Measurements from ENCODE around the gene WFIKKN1.

WFIKKN1 gene

DNA sequence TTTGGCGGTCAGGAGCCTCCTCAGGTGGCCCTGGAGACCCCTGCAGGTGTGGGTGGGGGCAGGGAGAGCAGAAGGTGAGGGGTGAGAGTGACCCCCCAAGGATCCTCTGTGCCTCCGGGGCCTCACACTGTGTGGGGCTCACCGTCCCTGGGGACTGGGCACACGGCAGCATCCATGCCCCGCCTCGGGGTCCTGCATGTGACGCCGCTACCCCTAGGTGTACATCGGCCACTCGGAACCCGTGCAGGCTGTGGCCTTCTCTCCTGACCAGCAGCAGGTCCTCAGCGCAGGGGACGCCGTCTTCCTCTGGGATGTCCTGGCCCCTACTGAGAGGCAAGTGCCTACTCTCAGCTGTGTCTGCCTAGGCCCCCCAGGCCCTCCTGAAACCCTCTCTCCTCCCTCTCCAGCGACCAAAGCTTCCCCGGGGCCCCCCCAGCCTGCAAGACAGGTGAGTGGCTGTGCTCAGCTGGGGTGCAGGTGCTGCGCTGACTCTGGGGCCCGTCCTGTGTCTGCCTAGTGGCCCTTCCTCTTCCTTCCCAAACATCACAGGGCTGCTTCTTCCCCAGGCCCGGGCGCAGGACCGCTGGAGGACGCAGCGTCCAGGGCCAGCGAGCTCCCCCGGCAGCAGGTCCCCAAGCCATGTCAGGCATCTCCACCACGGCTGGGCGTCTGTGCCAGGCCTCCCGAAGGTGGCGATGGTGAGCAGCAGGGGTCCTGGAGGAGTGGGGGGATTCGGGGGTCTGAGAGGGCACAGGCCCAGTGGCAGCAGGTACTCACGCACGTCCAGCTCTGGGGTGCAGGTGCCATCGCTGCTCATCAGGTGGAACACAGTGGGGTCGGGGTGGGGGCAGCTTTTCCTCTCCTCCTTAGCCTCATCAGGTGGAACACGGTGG, 28.1 kb downstream of the WFIKKN1 start:
- TF ChIP-seq, protein P1, sequence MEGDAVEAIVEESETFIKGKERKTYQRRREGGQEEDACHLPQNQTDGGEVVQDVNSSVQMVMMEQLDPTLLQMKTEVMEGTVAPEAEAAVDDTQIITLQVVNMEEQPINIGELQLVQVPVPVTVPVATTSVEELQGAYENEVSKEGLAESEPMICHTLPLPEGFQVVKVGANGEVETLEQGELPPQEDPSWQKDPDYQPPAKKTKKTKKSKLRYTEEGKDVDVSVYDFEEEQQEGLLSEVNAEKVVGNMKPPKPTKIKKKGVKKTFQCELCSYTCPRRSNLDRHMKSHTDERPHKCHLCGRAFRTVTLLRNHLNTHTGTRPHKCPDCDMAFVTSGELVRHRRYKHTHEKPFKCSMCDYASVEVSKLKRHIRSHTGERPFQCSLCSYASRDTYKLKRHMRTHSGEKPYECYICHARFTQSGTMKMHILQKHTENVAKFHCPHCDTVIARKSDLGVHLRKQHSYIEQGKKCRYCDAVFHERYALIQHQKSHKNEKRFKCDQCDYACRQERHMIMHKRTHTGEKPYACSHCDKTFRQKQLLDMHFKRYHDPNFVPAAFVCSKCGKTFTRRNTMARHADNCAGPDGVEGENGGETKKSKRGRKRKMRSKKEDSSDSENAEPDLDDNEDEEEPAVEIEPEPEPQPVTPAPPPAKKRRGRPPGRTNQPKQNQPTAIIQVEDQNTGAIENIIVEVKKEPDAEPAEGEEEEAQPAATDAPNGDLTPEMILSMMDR (IDR thresholded peaks at IDR 0.05; ENCODE audit: insufficient read depth, low read depth, low read length, missing control alignments), result no peak
- no peak for DNase-seq (ENCODE audit: low read depth)

DNA sequence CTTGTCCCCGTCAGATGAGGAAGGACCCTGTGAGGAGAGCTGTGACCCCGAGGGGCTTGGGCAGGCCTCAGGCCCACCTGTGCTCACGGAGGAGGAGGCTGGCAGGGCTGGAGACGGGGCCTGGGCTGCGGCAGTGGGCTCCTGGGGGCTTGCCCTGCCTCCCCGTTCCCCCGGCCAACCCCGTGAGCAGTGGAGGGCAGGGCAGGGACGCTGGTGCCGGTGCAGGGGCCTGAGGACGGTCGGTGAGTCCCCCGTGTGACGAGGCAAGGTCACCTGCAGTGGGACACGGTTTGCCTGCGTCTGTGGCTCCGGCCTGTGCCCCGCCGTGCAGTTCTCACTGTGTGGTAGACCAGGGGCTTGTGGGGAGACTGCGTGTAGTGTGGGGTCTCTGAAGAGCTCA, 28.8 kb downstream of the WFIKKN1 start:
- no peak overlapping the region for H3K4me3 ChIP-seq (ENCODE audit: low read depth, low read length)
- no peak for DNase-seq (ENCODE audit: low read depth)
- TF ChIP-seq, protein P1 (IDR thresholded peaks at IDR 0.05; ENCODE audit: insufficient read depth, low read depth, low read length, missing control alignments), result no peak

More for the DNA sequence above, 28.1 kb downstream of the WFIKKN1 start:
- H3K4me3 ChIP-seq (ENCODE audit: low read depth, low read length), result no peak overlapping the region

DNA sequence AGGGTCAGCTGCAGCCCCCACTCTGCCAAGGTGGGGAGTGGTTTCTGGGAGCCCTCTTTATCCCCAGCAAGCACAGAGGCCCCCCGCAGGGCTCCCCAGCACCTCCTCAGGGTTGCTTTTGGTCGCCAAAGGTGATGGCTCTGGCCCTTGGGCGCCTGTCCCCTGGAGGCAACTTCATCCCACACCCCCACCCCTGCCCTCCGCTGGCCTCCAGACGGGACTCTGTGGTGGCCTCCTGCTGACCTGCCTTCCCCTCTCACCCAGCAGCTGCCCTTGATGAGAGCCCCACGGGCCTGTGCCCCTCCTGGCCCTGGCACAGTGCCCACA, 29.3 kb downstream of the WFIKKN1 start:
- TF ChIP-seq, protein P1 (IDR thresholded peaks at IDR 0.05; ENCODE audit: insufficient read depth, low read depth, low read length, missing control alignments), result no peak
- no peak for DNase-seq (ENCODE audit: low read depth)
- no peak overlapping the region for H3K4me3 ChIP-seq (ENCODE audit: low read depth, low read length)

- TF ChIP-seq, protein P1 (IDR thresholded peaks at IDR 0.05; ENCODE audit: insufficient read depth, low read depth, low read length, missing control alignments), result peak; percentile 39
- peak; percentile 92 for DNase-seq (ENCODE audit: low read depth)
- H3K4me3 ChIP-seq (ENCODE audit: low read depth, low read length), result no peak overlapping the region
Observed at GRCh38 chr16:660459-661183, 29.8 kb downstream of the WFIKKN1 start.

- no peak for DNase-seq (ENCODE audit: low read depth)
- TF ChIP-seq, protein P1 (IDR thresholded peaks at IDR 0.05; ENCODE audit: insufficient read depth, low read depth, low read length, missing control alignments), result no peak
- no peak overlapping the region for H3K4me3 ChIP-seq (ENCODE audit: low read depth, low read length)
Observed at GRCh38 chr16:661184-661821, 30.5 kb downstream of the WFIKKN1 start.

- no peak overlapping the region for H3K4me3 ChIP-seq (ENCODE audit: low read depth, low read length)
- TF ChIP-seq, protein P1 (IDR thresholded peaks at IDR 0.05; ENCODE audit: insufficient read depth, low read depth, low read length, missing control alignments), result no peak
Observed at GRCh38 chr16:662095-662494, 31.3 kb downstream of the WFIKKN1 start.

More at GRCh38 chr16:662095-662494, 31.3 kb downstream of the WFIKKN1 start:
- DNase-seq (ENCODE audit: low read depth), result no peak

Data from GM12865 (cell line).